Tibial nerve (tissue), 4 donors: Measurements from ENCODE around the gene PINK1.

ENCODE experiments used
- EP300 ChIP-seq, 2 donors: sonication (generic); formaldehyde crosslinking; IDR thresholded peaks; one replicate each; pipeline ENCODE4 v1.6.1; 2017; ENCODE audit warnings: antibody characterized with exemption in 2 of 2, mild to moderate bottlenecking in 1 of 2
- POLR2A ChIP-seq, 2 donors: fragments of 450-650 bp; IDR thresholded peaks; one replicate each; pipeline ENCODE4 v1.6.1; 2017; ENCODE audit warnings: antibody characterized with exemption in 2 of 2, mild to moderate bottlenecking in 2 of 2, moderate library complexity in 2 of 2
- TF ChIP-seq, protein P1 (sequence below), 5 experiments: fragments of 200-600 bp in 3 of 5; fragments of 450-650 bp in 2 of 5; sonication (generic) in 3 of 5; IDR thresholded peaks; one replicate each; pipeline ENCODE4 v1.5.1; 2016 to 2019; ENCODE audit warnings: antibody characterized with exemption in 5 of 5, mild to moderate bottlenecking in 3 of 5, moderate library complexity in 2 of 5

DNA sequence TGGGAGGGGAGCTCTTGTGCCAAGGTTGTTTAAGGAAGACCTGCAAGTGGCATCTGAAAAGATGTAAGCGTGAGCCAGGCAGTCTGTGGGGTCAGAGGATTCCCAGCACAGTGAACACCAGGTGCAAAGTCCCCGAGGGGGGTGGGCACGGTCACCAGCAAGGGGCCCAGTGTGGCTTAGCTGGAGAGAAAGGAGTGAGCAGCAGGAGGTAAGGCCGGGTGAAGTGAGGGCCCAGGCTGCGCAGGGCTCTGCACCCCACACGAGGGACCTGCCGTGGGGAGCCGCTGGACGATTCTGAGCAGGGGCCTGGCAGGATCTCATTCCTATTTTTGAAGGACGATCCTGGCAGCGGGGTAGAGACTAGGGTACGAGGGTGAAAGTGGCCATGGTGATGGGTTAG is 23.8 kb downstream of the PINK1 start:
- TF ChIP-seq POLR2A (IDR thresholded peaks at IDR 0.05) (no peak), EP300 (IDR thresholded peaks at IDR 0.05) (no peak)
- TF ChIP-seq, protein P1, sequence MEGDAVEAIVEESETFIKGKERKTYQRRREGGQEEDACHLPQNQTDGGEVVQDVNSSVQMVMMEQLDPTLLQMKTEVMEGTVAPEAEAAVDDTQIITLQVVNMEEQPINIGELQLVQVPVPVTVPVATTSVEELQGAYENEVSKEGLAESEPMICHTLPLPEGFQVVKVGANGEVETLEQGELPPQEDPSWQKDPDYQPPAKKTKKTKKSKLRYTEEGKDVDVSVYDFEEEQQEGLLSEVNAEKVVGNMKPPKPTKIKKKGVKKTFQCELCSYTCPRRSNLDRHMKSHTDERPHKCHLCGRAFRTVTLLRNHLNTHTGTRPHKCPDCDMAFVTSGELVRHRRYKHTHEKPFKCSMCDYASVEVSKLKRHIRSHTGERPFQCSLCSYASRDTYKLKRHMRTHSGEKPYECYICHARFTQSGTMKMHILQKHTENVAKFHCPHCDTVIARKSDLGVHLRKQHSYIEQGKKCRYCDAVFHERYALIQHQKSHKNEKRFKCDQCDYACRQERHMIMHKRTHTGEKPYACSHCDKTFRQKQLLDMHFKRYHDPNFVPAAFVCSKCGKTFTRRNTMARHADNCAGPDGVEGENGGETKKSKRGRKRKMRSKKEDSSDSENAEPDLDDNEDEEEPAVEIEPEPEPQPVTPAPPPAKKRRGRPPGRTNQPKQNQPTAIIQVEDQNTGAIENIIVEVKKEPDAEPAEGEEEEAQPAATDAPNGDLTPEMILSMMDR (IDR thresholded peaks at IDR 0.05) = no peak
